BJ (cell line): Measurements from ENCODE around the gene NEUROD2. TPM values are rescaled to one million over a fixed set of nuclear protein-coding genes. Genes with fewer than 3 reads are reported as not detected.
"Not testable (repeated sequence)": the region's sequence is repeated elsewhere in the genome, so short reads cannot be mapped to it uniquely, and the experiment has no call there.

Experiments
- CTCF ChIA-PET: fragments of 350-600 bp; formaldehyde crosslinking; extraction: SDS; loops from one replicate; lab custom pipeline; 2021; ENCODE audit warnings: antibody characterized with exemption, inconsistent platforms; lab: Yijun Ruan, JAX
- POLR2A ChIA-PET: fragments of 300-600 bp; sonication (Branson Sonifier 250); formaldehyde crosslinking; extraction: SDS; loops from one replicate; lab custom pipeline; 2021; ENCODE audit warnings: antibody characterized with exemption; lab: Charles Lee
- DNase-seq: peaks from one replicate; pipeline ENCODE4 v3.0.0-alpha.2; 2011; ENCODE audit warnings: low read depth
- H3K27me3 ChIP-seq: 2 replicates; pipeline ENCODE4 v1.6.0; 2011; ENCODE audit warnings: low read length; ENCODE audit not compliant: control insufficient read depth, insufficient read depth
- H3K36me3 ChIP-seq: 2 replicates; pipeline ENCODE4 v1.5.1; 2011; ENCODE audit warnings: low read length; ENCODE audit not compliant: control insufficient read depth, insufficient read depth
- H3K4me3 ChIP-seq: 2 replicates; pipeline ENCODE4 v1.5.1; 2011; ENCODE audit warnings: low read depth, mild to moderate bottlenecking, control low read depth, low read length
- polyA plus RNA-seq: library from polyadenylated mRNA; depleted of rRNA; stranded (reverse); fragments of >200 nt; gene quantifications from 2 replicates; pipeline ENCODE4 v1.2.3, GENCODE V29; 2011
- TF ChIP-seq, protein P1 (sequence below): IDR thresholded peaks from 2 replicates; pipeline ENCODE4 v1.5.1; 2011; ENCODE audit warnings: low read depth, mild to moderate bottlenecking, control low read depth, inconsistent platforms, low read length, moderate library complexity; ENCODE audit not compliant: insufficient read depth

NEUROD2 gene
- polyA plus RNA-seq, 1 experiment: not detected

DNA sequence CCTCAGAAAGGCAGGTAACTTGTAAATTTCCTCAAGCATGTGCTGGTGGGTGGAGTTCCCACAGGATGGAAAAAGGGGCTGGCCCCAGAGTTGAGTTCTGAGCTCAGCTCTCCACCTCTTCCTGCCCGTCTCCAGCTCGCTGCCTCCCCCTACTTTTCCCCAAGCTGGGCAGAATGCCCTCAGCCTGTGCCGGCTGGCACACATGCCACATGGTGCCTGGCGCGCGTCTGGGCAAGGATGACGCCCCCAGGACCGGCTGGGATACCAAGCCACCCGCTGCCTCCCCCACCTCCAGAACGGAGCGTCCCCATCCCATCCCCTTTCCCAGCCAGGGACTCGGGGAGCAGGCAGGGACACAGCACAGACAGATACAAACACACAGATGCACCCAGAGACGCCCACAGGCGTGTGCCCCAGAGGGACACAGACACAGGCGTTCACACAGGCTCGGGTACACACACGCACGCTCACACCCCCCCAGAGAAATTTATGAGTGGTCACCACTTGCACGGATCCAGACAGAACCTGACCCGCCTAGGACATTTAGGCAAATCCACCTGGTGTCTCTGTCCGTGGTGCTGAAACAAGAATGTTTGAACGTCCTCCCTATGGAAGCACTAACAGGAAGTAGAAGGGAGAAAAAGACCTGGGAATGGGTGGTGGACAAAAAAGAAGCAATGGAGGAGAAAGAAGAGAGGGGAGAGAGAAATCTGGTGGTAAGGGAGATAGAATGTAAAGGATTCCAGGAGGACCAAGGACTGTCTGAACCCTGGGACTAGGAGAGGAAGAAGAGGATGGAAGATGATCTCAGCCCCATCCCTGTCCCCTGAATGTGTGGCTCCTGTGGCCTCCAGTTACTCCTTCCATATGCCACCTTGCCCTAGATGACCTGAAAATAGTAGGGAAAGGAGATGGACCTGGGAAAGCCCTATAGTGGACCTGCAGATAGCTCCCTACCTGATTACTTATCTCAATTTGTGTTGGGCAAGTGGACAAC is 15.5 kb downstream of the NEUROD2 start:
- DNase-seq: no peak
- Histone ChIP-seq H3K4me3 (no peak overlapping the region), H3K27me3 (peaks cover 23% of the 10 kb centered on the region), H3K36me3 (no peaks in the 10 kb centered on the region)
- CTCF ChIA-PET: no interaction called here
- POLR2A ChIA-PET: no interaction called here
- TF ChIP-seq, protein P1, sequence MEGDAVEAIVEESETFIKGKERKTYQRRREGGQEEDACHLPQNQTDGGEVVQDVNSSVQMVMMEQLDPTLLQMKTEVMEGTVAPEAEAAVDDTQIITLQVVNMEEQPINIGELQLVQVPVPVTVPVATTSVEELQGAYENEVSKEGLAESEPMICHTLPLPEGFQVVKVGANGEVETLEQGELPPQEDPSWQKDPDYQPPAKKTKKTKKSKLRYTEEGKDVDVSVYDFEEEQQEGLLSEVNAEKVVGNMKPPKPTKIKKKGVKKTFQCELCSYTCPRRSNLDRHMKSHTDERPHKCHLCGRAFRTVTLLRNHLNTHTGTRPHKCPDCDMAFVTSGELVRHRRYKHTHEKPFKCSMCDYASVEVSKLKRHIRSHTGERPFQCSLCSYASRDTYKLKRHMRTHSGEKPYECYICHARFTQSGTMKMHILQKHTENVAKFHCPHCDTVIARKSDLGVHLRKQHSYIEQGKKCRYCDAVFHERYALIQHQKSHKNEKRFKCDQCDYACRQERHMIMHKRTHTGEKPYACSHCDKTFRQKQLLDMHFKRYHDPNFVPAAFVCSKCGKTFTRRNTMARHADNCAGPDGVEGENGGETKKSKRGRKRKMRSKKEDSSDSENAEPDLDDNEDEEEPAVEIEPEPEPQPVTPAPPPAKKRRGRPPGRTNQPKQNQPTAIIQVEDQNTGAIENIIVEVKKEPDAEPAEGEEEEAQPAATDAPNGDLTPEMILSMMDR: no peak

DNA sequence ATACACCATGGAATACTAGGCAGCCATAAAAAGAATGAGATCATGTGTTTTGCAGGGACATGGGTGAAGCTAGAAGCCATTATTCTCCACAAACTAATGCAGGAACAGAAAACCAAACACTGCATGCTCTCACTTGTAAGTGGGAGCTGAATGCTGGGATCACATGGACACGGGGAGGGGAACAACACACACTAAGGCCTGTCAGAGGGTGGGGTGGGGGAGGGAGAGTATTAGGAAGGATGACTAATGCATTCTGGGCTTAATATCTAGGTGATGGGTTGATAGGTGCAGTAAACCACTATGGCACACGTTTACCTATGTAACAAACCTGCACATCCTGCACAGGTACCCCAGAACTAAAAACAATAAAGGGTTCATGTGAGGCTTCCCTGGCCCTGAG is 17.5 kb downstream of the NEUROD2 start:
- CTCF ChIA-PET, POLR2A ChIA-PET, H3K36me3 ChIP-seq: not testable (repeated sequence)

DNA sequence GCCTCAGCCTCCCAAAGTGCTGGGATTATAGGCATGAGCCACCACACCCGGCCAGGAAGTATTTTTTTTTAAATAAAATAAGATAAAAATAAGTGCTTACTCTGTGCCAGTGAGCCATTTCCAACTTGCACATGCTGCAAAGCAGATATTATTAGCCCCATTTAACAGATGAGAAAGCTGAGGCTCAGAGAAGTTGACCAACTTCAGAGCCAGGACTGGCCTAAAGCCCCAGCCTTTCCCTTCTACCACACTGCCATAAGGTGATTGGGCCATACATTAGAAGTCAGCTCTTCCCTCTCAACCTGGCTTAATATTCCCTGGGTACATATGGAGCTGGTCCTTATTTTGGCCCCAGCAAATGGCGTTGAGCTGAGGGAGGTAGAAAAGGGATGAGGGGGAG is 25.1 kb downstream of the NEUROD2 start:
- ChIA-PET POLR2A (no interaction called here), CTCF (interaction anchor here (2.4 kb wide), 1 partner anchor 39 kb away, joined by 10 read pairs; no protein-coding TSS in a partner anchor)
- Histone ChIP-seq H3K27me3 (peaks cover 4% of the 10 kb centered on the region; the same call in 1 of the 2 replicates), H3K4me3 (no peak overlapping the region), H3K36me3 (no peaks in the 10 kb centered on the region)
- TF ChIP-seq, protein P1: no peak
- no peak for DNase-seq

More for the DNA sequence above, 17.5 kb downstream of the NEUROD2 start:
- not testable (repeated sequence) for H3K4me3 ChIP-seq, DNase-seq
- H3K27me3 ChIP-seq: peaks cover 11% of the 10 kb centered on the region

DNA sequence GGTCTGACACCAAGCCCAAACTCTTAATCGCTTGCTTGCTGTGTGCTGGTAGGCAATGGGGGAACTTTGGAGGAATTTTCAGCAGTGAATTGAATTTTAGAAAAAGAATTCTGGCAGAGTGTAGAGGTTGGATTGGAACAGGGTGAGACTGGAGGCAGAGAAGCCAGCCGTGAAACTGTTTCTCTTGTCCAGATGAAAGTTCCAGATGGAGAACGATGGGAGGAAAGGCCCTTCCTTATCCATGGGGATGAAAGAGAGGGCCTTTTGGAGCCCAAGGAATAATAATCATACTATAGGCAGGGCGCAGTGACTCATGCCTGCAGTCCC is 26.0 kb downstream of the NEUROD2 start:
- H3K4me3 ChIP-seq: no peak overlapping the region
- peaks cover 4% of the 10 kb centered on the region; the same call in 1 of the 2 replicates for H3K27me3 ChIP-seq
- POLR2A ChIA-PET: no interaction called here
- TF ChIP-seq, protein P1: no peak
- no peak for DNase-seq
- H3K36me3 ChIP-seq: no peaks in the 10 kb centered on the region
- CTCF ChIA-PET: interaction anchor here (0.8 kb wide), 1 partner anchor 8 kb away, joined by 3 read pairs; no protein-coding TSS in a partner anchor

DNA sequence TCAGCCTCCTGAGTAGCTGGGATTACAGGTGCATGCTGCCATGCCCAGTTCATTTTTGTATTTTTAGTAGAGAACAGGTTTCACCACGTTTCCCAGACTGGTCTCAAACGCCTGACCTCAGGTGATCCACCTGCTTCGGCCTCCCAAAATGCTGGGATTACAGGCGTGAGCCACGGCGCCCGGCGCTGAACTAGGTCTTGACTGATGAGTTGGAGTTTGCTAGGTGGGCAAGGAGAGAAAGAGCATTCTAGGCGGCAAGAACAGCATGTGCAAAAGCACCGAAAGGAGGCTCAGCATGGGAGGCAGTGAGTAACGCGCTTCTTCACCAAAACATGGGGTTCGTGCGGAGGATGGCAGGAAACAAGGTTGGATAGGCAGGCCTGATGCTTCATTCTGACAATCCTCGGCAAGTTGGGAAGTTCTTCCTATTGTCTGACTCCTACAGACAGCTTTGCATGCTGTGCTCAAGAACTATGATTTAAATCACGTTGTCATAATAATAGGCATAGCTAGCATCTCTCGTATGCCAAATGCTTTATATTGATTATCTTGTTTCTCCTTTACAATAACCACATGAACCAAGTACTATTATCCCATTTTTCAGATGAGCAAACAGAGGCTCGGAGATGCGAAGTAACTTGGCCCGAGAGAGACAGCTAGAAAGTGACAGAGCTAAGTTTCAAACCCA is 26.5 kb downstream of the NEUROD2 start:
- TF ChIP-seq, protein P1: no peak
- Histone ChIP-seq H3K27me3 (peaks cover 4% of the 10 kb centered on the region; the same call in 1 of the 2 replicates), H3K4me3 (no peak overlapping the region), H3K36me3 (no peaks in the 10 kb centered on the region)
- ChIA-PET POLR2A (no interaction called here), CTCF (interaction anchor here (0.8 to 1.7 kb wide), 2 partner anchors 8 to 40 kb away, joined by 3 to 7 read pairs; no protein-coding TSS in a partner anchor)
- DNase-seq: no peak
